CD4-positive, alpha-beta T cell treated with Interferon alpha-2 for 1 hour (primary cell): ENCODE measurements around the gene CORO1C.

Experiments used
- DNase-seq, 2 donors: peaks; one replicate each; pipeline ENCODE4 v3.0.0-alpha.2; 2020 to 2022

The CORO1C gene

DNA sequence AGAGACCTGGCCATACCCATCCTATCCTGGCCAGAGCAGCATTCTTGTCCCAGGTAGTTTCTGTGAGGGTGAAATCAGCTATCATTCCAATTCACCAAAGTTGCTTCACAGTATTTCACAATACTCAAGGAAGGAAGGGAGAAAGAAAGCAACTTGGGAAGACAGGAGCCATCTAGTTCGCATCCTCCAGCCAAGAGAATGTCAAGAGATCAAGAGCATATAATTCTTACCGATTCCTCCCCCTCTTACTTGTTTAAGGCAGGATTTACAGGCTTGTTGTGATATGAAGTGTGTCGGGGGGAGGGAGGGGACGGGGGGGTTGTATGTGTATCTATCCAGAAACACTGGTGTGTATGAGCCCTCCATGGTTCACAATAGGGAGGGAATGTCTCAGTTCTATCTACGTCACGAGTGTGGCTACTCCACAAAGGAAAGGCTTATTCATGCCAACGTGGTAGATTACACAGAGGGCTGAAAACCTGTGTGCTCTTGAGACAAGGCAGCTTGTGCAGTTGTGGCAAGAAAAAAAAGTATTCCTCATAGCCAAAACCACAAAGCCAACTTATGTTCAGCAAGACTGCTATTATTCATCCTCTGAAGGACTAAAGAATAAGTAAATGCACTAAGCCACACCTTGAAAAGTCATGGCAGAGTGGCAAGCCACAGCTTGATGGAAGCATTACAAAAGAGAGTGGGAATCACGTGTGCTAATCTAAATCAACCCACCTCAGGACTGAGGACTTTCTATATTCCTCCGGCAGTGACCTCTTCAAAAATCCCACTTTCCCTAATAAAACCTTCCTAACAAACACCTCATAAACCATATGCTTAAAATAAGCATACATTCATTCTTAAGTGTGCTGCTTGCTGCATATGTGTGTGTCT lies 35.0 kb downstream of the CORO1C start:
- DNase-seq, result no peak

DNA sequence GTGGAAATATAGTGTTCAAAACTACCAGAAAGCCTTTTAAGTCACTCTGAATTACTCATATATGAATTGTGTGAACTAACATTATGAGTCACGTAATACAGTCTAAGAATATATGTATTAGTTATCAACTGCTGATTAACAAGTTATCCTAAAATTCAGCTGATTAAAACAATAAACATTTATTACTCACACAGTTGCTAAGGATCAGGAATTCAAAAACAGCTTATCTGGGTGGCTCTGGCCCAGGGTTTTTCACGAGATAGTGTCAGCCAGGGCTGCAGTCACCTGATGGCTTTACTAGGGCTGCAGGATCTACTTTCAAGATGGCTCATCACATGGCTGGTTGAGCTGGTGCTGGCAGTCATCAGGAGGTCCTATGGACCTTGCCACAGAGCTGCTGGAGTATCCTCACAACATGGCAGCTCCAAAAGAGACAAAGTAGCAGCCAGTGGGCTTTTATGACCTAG lies 36.5 kb downstream of the CORO1C start:
- DNase-seq, result no peak

DNA sequence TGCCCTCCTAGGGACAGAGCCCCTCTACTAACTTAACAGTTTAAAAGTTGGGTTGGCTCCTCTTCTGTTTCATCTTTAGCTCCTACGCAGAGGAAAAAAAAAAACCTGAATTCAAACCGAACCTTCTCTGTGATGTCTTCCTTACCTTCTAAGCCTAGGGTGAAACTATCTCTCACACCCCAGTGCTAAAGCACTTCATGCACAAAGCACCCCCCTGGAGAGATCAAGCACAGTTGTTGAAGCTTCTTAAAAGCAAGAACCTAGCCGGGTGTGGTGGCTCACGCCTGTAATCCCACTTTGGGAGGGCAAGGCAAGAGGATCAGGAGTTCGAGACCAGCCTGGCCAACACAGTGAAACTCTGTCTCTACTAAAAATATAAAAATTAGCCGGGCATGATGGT lies 37.6 kb downstream of the CORO1C start:
- DNase-seq, result no peak

DNA sequence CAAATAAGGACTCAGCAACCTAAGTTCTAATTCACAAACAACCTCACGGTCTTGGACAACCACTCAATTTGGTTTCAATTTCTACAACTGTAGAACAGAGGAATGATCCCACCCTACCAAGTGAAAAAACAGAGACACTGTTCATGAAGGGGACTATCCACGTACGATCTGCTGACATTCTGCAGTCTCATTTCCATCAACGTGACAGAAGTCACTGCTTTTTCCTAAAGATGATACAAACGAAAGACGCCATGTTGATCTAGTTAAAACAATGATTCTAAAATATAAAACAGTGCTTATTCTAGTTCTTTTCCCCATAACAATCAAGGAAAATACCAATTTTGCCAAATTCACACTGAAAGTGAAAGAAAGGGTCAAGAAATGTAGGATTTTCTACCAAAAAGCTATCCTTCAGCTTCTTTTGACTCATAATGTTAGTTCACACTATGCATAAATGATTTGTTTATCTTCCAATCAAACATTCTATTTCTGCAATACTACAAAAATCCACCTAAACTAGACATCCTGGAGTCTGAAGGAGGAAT lies 38.1 kb downstream of the CORO1C start:
- no peak for DNase-seq

DNA sequence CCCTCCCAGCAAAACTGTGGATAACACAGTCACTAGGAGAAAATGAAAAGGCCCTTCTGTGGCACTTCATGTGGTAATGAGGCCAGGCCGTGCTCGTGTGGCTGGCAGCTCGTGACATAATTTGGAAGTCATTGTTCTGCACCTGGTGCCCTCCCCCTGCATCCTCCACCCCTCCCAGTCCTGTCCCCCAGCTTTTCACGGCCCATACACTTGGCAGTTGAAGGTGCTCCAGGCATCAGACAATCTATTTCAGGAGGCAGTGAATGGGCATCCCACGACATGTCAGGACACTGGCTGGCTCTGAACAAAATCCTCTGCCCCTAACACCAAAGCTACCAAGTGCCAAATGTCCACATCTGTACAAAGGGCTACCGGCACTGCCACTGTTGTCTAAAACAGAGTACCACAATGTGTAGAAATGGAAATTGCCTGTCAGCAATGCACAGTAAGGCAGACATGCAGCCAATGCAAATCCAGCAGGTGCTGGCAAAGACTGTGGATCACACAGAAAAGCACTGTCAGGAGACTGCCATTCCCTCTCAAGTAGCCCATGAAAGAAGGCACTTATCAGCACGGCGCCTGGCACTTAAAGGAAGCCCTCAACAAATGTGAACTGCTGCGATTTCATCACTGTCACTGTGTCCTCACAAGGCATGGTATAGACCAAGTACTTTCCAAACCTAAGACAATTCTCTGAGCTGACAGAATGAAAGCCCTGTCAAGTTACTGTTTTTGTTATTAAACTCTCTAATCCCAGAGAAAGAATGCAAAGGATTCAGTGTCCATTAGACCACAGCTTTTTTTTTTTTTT lies 39.1 kb downstream of the CORO1C start:
- no peak for DNase-seq

DNA sequence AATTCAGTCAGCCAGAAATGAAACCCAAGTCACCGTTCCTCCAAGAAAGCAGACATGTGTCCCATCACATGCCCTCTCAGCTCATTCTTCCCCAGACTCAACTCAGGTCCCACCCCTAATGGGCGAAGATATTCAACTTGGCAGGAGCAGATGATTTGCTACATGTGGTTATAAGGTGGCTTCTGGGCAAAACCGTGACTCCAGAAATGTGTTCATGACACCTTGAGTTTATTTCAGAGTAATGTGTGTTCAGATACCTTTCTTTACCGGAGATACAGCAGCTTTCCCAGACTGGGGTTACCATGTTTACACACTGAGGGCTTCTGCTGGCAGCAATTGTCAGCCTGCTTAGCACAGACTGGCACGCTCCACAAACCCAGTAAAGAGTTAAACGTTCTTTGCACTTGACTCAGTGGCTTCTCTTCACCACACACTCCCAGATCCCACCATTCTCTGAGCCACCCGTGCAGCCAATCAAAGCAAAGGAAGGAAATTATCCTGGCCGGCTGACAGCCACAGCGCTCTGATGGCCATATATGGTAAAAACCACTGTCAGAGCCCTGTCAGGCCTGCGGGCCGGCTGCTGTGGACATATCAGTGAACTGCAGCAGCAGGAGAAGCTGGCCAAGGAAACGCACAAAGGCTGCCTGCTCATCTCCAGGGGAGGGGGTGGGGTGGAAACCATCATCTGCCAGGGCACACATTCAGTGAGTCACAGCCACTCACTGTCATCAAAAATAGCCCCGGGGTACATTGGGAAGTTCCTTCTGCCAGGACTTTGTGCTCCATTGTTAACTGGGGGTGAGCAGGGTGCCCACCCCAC lies 39.9 kb downstream of the CORO1C start:
- peak; percentile 66 to 79 for DNase-seq

DNA sequence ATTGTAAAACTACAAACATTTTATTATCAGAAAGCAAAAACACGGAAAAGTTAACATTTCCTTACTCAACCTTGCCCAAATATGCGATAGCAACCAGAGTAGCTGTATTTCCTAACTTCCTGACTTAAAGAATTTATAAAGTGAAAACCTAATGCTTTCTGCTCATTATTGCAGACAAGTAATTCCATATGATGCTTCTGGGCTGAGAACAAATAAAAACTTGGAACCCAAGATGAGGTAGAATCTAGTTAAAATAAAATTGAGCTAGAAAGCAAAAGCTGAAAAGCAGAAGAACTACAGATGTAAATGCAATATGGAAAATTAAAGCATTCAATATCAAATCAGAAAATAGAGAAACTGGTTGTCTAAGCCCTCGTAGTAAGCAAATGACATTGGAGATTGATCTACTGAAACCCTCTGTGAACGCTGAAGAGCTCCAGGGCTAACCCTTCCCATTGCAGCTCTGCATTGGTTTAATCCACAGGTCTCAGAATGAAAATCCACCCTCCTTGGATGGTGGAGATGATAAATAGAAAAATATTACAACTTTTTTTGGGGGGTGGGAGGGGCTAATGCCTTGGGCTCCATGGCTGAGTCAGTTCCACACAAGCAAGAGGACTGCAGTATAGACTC lies 40.7 kb downstream of the CORO1C start:
- DNase-seq, result no peak

DNA sequence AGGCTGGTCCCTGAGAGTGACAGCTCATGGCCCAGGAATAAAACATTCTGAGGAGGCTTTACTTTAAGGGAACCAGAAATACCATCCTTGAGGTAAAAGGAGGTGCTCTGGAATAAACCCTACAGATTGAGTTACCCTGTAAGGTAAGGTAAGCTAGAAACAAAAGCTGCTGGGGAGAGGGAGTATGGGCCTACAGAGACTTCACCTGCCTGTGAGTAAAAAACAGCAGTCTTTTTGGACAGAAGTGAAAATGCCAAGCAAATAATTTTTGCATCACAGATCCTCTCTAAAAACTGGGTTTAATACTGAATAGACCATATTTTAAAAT lies 41.2 kb downstream of the CORO1C start:
- DNase-seq, result no peak

DNA sequence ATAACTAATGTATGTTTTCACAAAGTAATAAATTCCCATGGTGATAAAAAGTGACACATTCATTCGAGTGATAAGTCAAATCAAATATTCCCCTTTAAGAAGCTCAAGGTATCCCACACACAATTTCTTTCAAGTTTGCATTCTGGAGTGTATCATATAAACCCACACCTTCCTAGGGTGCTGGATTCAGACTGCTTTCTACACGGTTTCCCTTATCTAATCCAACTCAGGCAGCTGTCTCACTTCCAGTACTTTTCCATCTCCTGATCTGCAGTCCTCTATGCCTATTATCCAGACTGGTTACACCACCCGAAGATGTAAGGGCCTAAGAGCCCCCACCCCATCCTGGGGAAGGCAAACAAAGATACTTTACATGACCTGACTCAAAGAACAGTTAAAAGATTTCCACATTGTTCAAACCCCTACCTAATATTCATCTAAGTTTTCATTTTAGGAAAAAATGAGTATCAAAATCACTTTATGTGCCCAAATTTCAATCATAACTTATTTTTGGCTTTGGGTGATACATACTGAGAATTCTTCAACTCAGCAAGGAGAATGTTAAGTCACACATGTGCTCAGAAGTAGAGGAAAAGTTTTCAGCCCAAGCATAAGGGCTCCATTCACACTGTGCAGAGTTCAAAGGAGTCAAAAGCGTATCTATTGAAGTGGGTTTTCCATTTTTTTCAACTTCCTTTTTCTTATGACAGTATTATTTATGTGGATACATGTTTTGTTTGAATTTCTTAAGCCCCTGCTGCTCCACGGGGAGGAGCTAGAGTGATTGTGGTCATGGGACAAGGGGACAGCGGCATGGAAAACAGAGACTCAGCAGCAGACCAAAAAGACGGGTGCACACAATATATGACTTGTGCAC lies 41.8 kb downstream of the CORO1C start:
- peak; percentile 27 to 43 for DNase-seq

DNA sequence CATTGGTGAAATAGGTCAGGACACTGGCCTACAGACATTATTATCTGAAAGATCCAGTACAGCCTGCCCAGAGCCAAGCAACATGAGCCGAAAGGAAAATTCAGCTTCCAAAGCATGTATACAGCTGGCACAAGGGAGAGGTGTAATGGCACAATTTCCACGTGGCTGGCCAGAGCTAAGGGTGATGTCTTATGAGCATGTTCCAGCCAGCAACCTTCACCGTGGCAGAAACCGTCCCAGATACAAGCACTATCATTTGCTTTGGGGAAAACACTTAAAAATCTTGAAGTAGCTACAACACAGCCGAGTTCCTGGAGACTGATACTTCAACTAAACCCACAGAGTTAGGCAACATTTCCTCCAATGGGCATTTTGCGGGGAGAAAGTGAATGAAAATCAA lies 44.5 kb downstream of the CORO1C start:
- DNase-seq, result no peak

DNA sequence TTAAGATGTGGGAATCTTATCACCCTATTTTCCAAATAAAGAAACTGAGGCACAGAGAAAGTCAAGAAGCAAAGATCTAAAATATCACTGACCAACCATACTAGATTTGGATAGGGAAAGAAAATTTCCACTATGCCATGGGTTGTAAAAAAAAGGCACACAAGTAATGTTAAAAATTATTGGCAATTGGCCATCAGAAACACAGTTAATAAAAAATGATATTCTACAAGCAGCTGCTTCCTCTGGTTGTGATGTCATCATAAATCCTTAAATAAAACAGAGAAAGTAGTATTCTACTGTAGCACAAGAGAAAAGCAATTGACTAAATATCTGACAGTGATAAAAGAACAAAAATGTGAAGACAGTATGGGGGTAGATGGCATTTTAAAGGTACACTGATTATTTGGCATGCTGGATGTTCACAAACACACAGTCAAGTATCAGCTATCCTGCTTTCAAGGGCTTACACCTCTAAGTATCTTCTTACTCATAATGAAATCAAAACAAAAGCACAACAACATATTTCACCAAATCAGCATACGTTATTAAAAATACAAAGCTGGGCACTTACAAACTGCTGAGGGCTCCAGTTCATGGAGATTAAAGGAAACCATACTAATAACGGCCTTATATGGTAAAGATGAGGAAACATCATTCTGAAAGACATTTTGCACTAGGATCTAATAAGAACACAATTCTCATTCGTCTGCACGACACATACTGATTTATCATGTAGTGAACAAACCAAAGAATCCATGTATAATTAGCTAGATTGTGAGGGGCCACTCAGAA lies 45.7 kb downstream of the CORO1C start:
- no peak for DNase-seq

DNA sequence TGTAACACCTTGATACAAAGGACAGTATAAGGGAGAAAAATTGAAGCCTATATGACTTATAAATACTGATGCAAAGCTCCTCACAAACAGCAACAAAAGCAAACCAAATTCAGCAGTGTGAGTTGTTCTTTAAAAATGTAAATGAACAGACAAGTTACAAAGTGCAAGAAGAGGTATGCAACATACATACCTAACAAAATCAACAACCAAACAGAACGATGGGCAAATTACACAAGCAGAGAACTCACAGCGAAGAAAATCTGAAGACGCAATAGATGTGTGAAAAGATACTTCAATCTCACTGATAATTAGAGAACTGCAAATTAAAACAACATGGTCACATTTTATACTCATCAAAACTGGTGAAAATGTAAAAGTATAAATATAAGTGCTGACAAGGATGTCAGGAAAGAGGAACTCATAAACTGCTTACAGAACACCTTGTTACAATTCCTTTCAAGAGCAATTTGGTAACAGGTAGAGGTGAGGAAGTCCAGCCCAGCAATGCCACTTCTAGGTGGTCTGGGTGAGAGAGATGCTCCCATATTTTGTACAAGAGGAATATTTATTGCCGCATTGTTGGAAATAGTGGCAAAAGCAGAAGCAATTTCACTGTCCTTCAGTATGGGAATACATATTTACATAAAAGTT lies 47.3 kb downstream of the CORO1C start:
- no peak for DNase-seq

DNA sequence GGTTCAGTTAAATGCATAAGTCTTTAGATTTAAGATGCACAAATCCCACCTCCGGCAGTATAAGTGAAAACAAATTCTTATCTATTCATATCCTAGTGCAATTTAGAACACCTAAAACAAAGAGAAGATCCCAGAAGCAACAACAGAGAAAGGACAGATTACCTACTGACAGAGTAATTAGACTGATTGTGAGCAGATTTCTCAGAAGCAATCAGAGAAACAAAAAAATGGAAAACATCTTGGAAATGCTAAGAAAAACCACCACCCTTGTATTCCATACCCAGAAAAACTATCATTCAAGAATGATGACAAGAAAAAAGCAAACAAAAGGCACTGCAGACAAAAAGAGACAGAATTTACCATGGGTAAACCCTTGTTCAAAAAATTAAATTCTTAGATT lies 50.0 kb downstream of the CORO1C start:
- DNase-seq, result no peak

DNA sequence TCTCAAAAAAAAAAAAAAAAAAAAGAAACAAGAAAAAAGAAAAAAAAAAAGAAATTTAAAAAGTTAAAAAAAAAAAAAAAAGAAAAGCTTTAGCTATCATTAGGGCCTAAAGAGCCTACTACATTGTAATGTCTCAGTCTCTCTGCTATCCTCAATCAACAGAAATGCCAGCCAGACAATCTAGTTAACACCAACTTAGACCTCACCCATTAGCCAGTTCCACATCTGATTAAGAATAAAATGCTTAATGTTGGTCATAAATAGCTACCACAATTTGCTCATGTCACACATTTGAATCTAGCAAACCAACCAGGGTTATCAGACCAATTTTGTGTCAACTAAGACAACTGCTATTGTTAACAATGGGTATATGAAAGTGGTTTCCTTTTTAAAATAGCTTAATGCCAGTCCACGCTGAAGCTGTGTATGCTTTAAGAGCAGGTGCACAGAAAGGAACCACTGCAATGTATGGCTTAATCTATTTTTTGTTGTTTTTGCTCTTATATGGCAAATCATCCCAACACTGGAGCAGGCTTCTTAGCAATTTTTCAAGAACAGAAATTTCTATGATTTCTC lies 52.1 kb downstream of the CORO1C start:
- no peak for DNase-seq

DNA sequence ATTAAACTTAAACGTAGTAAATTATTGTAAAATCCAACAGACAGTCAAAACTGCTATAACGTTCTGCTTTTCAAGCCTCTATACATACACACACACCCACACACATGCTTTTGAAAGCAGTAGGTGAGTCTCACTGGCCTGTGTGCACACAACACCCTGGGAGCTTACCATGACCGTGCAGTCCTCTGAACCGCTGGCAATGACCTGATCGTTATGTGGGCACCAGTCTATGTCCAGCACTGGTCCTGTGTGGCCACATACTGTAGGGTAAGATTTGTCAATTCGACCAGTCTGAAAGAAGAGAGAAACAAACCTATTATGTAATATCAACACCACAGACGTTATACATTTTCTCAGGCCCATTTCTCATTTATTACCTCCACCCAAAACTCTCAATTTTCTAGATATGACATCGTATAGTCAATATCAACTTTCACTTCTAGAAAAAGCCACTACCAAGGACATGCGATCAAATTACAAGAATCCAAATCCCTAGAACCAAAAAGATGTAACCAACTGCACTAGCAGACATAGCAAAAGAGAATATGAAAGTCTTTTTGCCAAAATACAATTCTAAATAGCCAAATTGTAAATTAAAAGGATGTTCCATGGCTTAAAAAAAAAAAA lies 53.1 kb downstream of the CORO1C start:
- no peak for DNase-seq

DNA sequence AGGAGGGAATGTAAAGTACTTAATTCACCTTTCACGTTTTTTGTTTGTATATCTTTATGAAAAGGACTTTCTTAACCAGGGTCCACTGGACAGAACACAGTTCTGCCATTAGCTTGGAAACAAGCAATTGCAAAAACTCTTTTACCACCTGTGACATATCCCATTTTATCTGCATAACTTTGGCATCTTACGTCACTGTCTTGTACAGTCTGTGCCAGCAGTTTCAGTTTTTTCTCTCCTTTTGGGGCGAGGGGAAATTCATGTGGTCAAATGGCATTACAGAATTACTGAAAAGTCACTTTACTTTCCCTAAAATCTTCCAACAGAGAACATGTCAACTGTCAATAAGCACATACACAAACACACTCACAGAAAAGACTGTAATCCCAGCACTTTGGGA lies 53.9 kb downstream of the CORO1C start:
- no peak for DNase-seq

DNA sequence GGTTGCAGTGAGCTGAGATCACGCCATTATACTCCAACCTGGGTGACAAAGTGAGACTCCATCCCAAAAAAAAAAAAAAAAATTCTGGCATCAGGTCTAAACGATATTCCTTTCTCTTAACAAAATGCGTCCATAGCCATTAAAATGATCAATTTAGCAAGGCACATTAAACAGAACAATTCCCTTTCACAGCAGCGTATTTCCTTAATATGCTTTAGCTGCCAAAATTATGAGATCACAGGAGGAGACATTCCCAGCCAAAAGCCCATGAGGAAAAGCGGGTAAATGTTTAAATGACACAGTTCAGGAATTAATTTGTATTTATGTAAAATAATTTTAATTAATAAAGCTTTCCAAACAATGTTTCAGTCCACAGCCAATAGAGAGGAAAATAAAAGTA lies 54.6 kb downstream of the CORO1C start:
- no peak for DNase-seq

DNA sequence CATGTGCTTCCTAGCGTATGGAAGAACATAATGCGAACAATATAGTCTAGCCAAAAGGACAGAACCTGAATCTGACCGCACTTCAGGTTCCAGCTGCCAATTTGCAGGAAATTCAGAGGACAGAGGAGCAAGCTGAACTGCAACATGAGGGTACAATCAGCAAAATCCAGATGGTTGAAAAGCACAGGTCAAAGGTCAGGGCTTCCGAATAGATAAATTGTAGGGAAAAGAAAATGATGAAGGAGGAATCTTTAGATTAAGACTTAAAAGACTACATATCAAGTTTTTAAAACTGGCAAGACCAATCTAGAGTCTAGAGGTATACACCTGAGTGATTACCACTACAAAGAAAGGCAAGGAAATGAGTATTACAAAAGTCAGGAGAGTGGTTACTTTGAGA lies 55.5 kb downstream of the CORO1C start:
- no peak for DNase-seq

DNA sequence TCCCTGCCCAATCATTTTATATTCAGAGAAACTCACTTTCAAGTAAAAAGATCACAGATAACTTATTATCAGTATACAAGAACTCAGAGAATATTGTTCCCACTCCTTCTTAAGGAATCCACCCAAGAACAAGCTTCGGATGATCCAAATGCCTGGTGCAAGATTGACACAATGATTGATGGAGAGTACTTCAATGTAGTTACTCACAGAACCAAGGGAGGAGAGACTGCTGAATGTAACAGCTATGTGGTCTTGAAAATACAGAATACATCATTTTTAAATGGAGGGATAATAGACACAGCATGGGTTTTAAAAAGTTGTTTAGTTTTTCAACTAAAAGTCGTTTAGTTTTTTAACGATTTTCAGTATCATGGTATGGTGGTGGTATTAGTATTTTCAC lies 59.3 kb downstream of the CORO1C start:
- no peak for DNase-seq
